Endothelial cell of umbilical vein (primary cell): ENCODE measurements around the gene MALAT1. TPM values are rescaled to one million over a fixed set of nuclear protein-coding genes. Genes with fewer than 3 reads are reported as not detected.
A peak's percentile ranks its signal among the peaks of the same experiment; 100 is the strongest.

Experiments
- BruUV-seq: library from RNA; stranded (reverse); fragments of 400-500 nt; replicated peaks from 2 replicates; lab custom pipeline; 2021; lab: Mats Ljungman, UMichigan
- CTCF ChIA-PET: fragments of 300-600, 350-600 bp; sonication (Branson Sonifier 250); formaldehyde crosslinking; loops from one replicate; lab custom pipeline; 2021; ENCODE audit warnings: antibody characterized with exemption, inconsistent platforms; lab: Charles Lee
- POLR2A ChIA-PET: fragments of 300-600, 350-600 bp; sonication (Branson Sonifier 250); formaldehyde crosslinking; loops from one replicate; lab custom pipeline; 2021; ENCODE audit warnings: antibody characterized with exemption, inconsistent platforms; lab: Charles Lee
- DNase-seq: peaks from one replicate; pipeline ENCODE4 v3.0.0-alpha.2; 2011; ENCODE audit warnings: low read depth, low spot score
- FAIRE-seq: peaks from 2 replicates; lab custom pipeline; 2011; peaks lifted over from hg19 to GRCh38; lab: Jason Lieb, UNC
- H2AFZ ChIP-seq: 2 replicates; pipeline ENCODE4 v1.6.0; 2012; ENCODE audit warnings: low read depth, low read length, control low read depth, inconsistent platforms
- H3K27ac ChIP-seq: 2 replicates; pipeline ENCODE4 v1.5.1; 2011; ENCODE audit warnings: low read depth, mild to moderate bottlenecking, control low read depth, low read length, moderate library complexity; ENCODE audit not compliant: insufficient read depth
- H3K27me3 ChIP-seq, 2 experiments: 2 replicates each; pipeline versions ENCODE4 v1.6.0 to v1.6.1; 2011; ENCODE audit warnings: low read length in 2 of 2, mixed read lengths in 1 of 2; ENCODE audit not compliant: control insufficient read depth in 2 of 2, insufficient read depth in 2 of 2
- H3K36me3 ChIP-seq, 2 experiments: 2 replicates in 1 of 2; 3 replicates in 1 of 2; pipeline ENCODE4 v1.5.1; 2011; ENCODE audit warnings: low read length in 2 of 2, mild to moderate bottlenecking in 1 of 2, moderate library complexity in 1 of 2; ENCODE audit not compliant: control insufficient read depth in 2 of 2, insufficient read depth in 2 of 2; ENCODE audit errors: extremely low read depth in 1 of 2
- H3K4me1 ChIP-seq: 3 replicates; pipeline ENCODE4 v1.5.1; 2011; ENCODE audit warnings: mild to moderate bottlenecking, low read length; ENCODE audit not compliant: control insufficient read depth, insufficient read depth; ENCODE audit errors: extremely low read depth
- H3K4me2 ChIP-seq: 2 replicates; pipeline ENCODE4 v1.6.1; 2011; ENCODE audit warnings: low read length, control low read depth, mixed read lengths; ENCODE audit not compliant: insufficient read depth
- H3K4me3 ChIP-seq, 3 experiments: fragments of 200-600 bp in 1 of 3; sonication (generic), shearing (Covaris generic) in 1 of 3; replicated peaks in 1 of 3; 2 replicates each; pipeline ENCODE4 v1.5.1; 2011 to 2016; ENCODE audit warnings: control low read depth in 3 of 3, low read length in 3 of 3, mild to moderate bottlenecking in 2 of 3, inconsistent platforms in 1 of 3, low read depth in 1 of 3, moderate library complexity in 1 of 3; ENCODE audit not compliant: insufficient read depth in 1 of 3
- H3K79me2 ChIP-seq: 2 replicates; pipeline ENCODE4 v1.6.0; 2012; ENCODE audit warnings: low read length, inconsistent platforms; ENCODE audit not compliant: control insufficient read depth, insufficient read depth
- H3K9ac ChIP-seq: replicated peaks from 2 replicates; pipeline ENCODE3; 2011; ENCODE audit warnings: low read length, control low read depth; ENCODE audit not compliant: insufficient read depth; ENCODE audit errors: extremely low read depth
- H3K9me1 ChIP-seq: replicated peaks from 3 replicates; pipeline ENCODE4 v1.6.0; 2011; ENCODE audit warnings: mild to moderate bottlenecking, low read length; ENCODE audit not compliant: control insufficient read depth, insufficient read depth; ENCODE audit errors: extremely low read depth
- H3K9me3 ChIP-seq: replicated peaks from 2 replicates; pipeline ENCODE4 v1.5.1; 2012; ENCODE audit warnings: low read length, inconsistent platforms; ENCODE audit not compliant: control insufficient read depth, insufficient read depth
- H4K20me1 ChIP-seq: replicated peaks from 2 replicates; pipeline ENCODE3; 2011; ENCODE audit warnings: mild to moderate bottlenecking, low read length; ENCODE audit not compliant: control insufficient read depth, insufficient read depth; ENCODE audit errors: extremely low read depth
- EZH2 ChIP-seq: IDR thresholded peaks from 2 replicates; pipeline ENCODE4 v1.6.1; 2012; ENCODE audit warnings: borderline replicate concordance, low read depth, mild to moderate bottlenecking, moderate library complexity, low read length, inconsistent platforms; ENCODE audit not compliant: severe bottlenecking
- FOS ChIP-seq: IDR thresholded peaks from 2 replicates; pipeline ENCODE4 v1.6.1; 2011; ENCODE audit warnings: mild to moderate bottlenecking, low read length, moderate library complexity, borderline replicate concordance; ENCODE audit not compliant: insufficient read depth
- GATA2 ChIP-seq: IDR thresholded peaks from 2 replicates; pipeline ENCODE4 v1.7.0; 2011; ENCODE audit warnings: low read depth, mild to moderate bottlenecking, moderate library complexity, mixed read lengths, low read length; ENCODE audit not compliant: insufficient read length, insufficient read depth
- JUN ChIP-seq: IDR thresholded peaks from 2 replicates; pipeline ENCODE4 v1.6.1; 2011; ENCODE audit warnings: borderline replicate concordance, low read depth; ENCODE audit not compliant: insufficient read length, insufficient read depth
- MAX ChIP-seq: IDR thresholded peaks from 2 replicates; pipeline ENCODE4 v1.6.1; 2011; ENCODE audit not compliant: insufficient read depth, insufficient read length
- MYC ChIP-seq: IDR thresholded peaks from one replicate; pipeline ENCODE4 v1.6.1; 2011; ENCODE audit warnings: mild to moderate bottlenecking, low read depth, low read length
- POLR2A ChIP-seq: IDR thresholded peaks from 2 replicates; pipeline ENCODE4 v1.6.1; 2012; ENCODE audit warnings: low read depth, mild to moderate bottlenecking, control low read depth, low read length
- POLR2AphosphoS5 ChIP-seq: IDR thresholded peaks from 2 replicates; pipeline ENCODE4 v1.6.1; 2012; ENCODE audit warnings: low read depth, mild to moderate bottlenecking, control low read depth, low read length, moderate library complexity; ENCODE audit not compliant: insufficient read depth
- dilution Hi-C: fragments of 300-500 bp; cut with MboI; formaldehyde crosslinking; loops from one replicate; pipeline ENCODE4 v1.15.0; 2019; ENCODE audit warnings: low sequenced_read_pairs; ENCODE audit not compliant: extremely low pct_ligation_motif_present
- intact Hi-C: fragments of 100-400 bp; cut with micrococcal nuclease; formaldehyde crosslinking; loops from one replicate; pipeline ENCODE4 v1.10.0; 2022
- polyA plus RNA-seq, 4 experiments: library from polyadenylated mRNA; depleted of rRNA in 3 of 4; stranded (reverse) in 3 of 4; unstranded in 1 of 4; fragments of >200 nt; gene quantifications; 2 replicates each; pipeline versions ENCODE4 v1.2.1 to v1.2.3, GENCODE V29; 2011 to 2012; ENCODE audit warnings: missing spikeins in 1 of 4
- total RNA-seq: library from RNA; stranded (reverse); gene quantifications from 2 replicates; pipeline ENCODE4 v1.2.3, GENCODE V29; 2021
- TF ChIP-seq, protein P1 (sequence below), 2 donors: IDR thresholded peaks; 1 replicate in 1 of 2; 2 replicates in 1 of 2; pipeline ENCODE4 v1.5.1; 2011; ENCODE audit warnings: low read length in 2 of 2, mild to moderate bottlenecking in 2 of 2, moderate library complexity in 2 of 2, control low read depth in 1 of 2, inconsistent platforms in 1 of 2, low read depth in 1 of 2; ENCODE audit not compliant: insufficient read depth in 1 of 2; ENCODE audit errors: extremely low read depth in 1 of 2

MALAT1 gene
- total and polyA plus RNA-seq, 2 donors (not counting 3 experiments of a cell fraction or from before 2014, with no cell fraction given): 491 to 7,529 TPM

DNA sequence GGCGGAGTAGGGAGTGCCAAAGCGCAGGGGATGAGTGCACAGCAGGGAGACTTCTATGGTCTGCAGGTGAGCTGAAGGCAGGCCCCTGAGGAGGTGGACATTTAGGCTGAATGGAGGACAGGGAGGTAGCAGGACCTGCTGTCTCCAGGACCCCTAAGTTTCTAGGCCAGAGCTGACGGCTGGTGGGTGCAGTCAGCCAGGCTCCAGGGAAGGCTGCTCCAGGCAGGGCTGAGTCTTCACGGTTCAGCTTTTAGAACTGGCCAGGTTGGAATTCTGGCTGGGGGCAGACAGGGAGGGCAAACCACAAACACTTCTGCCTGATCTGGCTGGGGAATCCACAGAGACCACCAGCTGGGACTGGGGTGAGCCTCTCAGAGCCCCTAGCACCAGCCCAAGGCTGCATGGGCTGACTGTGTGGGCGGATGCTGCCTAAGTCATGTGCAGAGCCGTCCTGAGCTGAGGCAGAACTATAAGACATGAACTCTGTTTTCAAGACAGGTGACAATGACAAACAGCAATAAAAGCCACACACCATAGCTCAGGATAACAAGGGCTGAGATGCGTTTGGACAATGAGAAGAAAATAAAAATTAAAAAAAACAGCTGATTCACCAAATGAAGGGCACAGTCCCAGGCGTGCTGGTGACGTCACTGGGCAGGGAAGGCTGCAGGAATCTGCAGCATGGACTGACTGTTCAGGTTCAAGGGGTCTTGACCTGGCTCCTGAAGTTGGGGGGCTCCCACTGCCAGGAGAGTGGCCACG is 10.4 kb upstream of the MALAT1 start:
- H3K36me3 ChIP-seq: no peaks in the 10 kb centered on the region
- no peaks in the 10 kb centered on the region for H3K27me3 ChIP-seq
- no peaks in the 10 kb centered on the region for H3K79me2 ChIP-seq
- H3K27ac ChIP-seq: peak overlapping the region; percentile 81
- no peaks in the 10 kb centered on the region for H3K9me1 ChIP-seq
- dilution Hi-C loops (no loop called here), intact Hi-C loops (no loop called here)
- ChIA-PET CTCF (interaction anchor here (0.9 to 13.9 kb wide), 5 partner anchors 10 to 72 kb away, joined by 3 to 247 read pairs (median 7); partner anchors contain the start of gene MALAT1), POLR2A (interaction anchor here (0.9 to 9.4 kb wide), 6 partner anchors 9 to 70 kb away, joined by 3 to 204 read pairs (median 7); partner anchors contain the start of gene MALAT1)
- peak; percentile 46 for DNase-seq
- H3K9me3 ChIP-seq: no peaks in the 10 kb centered on the region
- peak overlapping the region; percentile 15 for H2AFZ ChIP-seq
- BruUV-seq: no TSS peak
- FAIRE-seq: peak; percentile 47
- no peaks in the 10 kb centered on the region for H4K20me1 ChIP-seq
- H3K4me2 ChIP-seq: peak overlapping the region; percentile 4
- peaks cover 67% of the 10 kb centered on the region for H3K4me1 ChIP-seq
- no peak overlapping the region for H3K4me3 ChIP-seq
- peak overlapping the region; percentile 63 for H3K9ac ChIP-seq
- TF ChIP-seq, protein P1, sequence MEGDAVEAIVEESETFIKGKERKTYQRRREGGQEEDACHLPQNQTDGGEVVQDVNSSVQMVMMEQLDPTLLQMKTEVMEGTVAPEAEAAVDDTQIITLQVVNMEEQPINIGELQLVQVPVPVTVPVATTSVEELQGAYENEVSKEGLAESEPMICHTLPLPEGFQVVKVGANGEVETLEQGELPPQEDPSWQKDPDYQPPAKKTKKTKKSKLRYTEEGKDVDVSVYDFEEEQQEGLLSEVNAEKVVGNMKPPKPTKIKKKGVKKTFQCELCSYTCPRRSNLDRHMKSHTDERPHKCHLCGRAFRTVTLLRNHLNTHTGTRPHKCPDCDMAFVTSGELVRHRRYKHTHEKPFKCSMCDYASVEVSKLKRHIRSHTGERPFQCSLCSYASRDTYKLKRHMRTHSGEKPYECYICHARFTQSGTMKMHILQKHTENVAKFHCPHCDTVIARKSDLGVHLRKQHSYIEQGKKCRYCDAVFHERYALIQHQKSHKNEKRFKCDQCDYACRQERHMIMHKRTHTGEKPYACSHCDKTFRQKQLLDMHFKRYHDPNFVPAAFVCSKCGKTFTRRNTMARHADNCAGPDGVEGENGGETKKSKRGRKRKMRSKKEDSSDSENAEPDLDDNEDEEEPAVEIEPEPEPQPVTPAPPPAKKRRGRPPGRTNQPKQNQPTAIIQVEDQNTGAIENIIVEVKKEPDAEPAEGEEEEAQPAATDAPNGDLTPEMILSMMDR (IDR thresholded peaks at IDR 0.05; ENCODE audit: extremely low read depth in 1 of 2, insufficient read depth in 1 of 2, low read depth in 1 of 2, low read length in 2 of 2): no peak
- TF ChIP-seq JUN: no peak
- TF ChIP-seq MYC: no peak
- no peak for TF ChIP-seq POLR2AphosphoS5
- no peak for TF ChIP-seq GATA2
- no peak for TF ChIP-seq EZH2
- no peak for TF ChIP-seq POLR2A
- no peak for TF ChIP-seq FOS
- TF ChIP-seq MAX: no peak
